NCI-H1694 (cell line): ENCODE results near the gene TMED7.

Source experiments
- DNase-seq: peaks from one replicate; lab custom pipeline; 2025; lab: John Stamatoyannopoulos, UW

TMED7 gene

GRCh38 chr5:115583474-115583873, 42.4 kb downstream of the TMED7 start:
- no peak for DNase-seq

GRCh38 chr5:115580941-115581340, 44.9 kb downstream of the TMED7 start:
- no peak for DNase-seq

- DNase-seq, result no peak
These were observed 46.1 kb downstream of the TMED7 start for GRCh38 chr5:115579747-115580173.

- no peak for DNase-seq
These were observed 46.6 kb downstream of the TMED7 start for GRCh38 chr5:115579216-115579615.

GRCh38 chr5:115578657-115579056, 47.2 kb downstream of the TMED7 start:
- DNase-seq, result no peak

- no peak for DNase-seq
These were observed 48.1 kb downstream of the TMED7 start for GRCh38 chr5:115577741-115578140.

- DNase-seq, result no peak
These were observed 48.5 kb downstream of the TMED7 start for GRCh38 chr5:115577329-115577728.

- no peak for DNase-seq
These were observed 50.4 kb downstream of the TMED7 start for GRCh38 chr5:115575167-115576070.

GRCh38 chr5:115573133-115573532, 52.7 kb downstream of the TMED7 start:
- DNase-seq, result no peak

GRCh38 chr5:115571441-115571878, 54.4 kb downstream of the TMED7 start:
- DNase-seq, result no peak

- DNase-seq, result no peak
These were observed 57.2 kb downstream of the TMED7 start for GRCh38 chr5:115568668-115569067.

GRCh38 chr5:115565233-115565632, 60.6 kb downstream of the TMED7 start:
- no peak for DNase-seq
